GM18868 (cell line): ENCODE data around the gene PROC.
"Not testable (repeated sequence)": the region's sequence is repeated elsewhere in the genome, so short reads cannot be mapped to it uniquely, and the experiment has no call there.

Experiments used
- ATAC-seq: cut with Tn5 transposase; IDR thresholded peaks from one replicate; pipeline ENCODE4 v1.9.1; 2021; ENCODE audit warnings: mild to moderate bottlenecking, moderate library complexity; ENCODE audit not compliant: unreplicated experiment

PROC gene

DNA sequence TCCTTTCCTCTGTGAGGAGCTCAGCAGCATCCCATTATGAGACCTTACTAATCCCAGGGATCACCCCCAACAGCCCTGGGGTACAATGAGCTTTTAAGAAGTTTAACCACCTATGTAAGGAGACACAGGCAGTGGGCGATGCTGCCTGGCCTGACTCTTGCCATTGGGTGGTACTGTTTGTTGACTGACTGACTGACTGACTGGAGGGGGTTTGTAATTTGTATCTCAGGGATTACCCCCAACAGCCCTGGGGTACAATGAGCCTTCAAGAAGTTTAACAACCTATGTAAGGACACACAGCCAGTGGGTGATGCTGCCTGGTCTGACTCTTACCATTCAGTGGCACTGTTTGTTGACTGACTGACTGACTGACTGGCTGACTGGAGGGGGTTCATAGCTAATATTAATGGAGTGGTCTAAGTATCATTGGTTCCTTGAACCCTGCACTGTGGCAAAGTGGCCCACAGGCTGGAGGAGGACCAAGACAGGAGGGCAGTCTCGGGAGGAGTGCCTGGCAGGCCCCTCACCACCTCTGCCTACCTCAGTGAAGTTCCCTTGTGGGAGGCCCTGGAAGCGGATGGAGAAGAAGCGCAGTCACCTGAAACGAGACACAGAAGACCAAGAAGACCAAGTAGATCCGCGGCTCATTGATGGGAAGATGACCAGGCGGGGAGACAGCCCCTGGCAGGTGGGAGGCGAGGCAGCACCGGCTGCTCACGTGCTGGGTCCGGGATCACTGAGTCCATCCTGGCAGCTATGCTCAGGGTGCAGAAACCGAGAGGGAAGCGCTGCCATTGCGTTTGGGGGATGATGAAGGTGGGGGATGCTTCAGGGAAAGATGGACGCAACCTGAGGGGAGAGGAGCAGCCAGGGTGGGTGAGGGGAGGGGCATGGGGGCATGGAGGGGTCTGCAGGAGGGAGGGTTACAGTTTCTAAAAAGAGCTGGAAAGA lies 7.6 kb downstream of the PROC start:
- no peak for ATAC-seq

DNA sequence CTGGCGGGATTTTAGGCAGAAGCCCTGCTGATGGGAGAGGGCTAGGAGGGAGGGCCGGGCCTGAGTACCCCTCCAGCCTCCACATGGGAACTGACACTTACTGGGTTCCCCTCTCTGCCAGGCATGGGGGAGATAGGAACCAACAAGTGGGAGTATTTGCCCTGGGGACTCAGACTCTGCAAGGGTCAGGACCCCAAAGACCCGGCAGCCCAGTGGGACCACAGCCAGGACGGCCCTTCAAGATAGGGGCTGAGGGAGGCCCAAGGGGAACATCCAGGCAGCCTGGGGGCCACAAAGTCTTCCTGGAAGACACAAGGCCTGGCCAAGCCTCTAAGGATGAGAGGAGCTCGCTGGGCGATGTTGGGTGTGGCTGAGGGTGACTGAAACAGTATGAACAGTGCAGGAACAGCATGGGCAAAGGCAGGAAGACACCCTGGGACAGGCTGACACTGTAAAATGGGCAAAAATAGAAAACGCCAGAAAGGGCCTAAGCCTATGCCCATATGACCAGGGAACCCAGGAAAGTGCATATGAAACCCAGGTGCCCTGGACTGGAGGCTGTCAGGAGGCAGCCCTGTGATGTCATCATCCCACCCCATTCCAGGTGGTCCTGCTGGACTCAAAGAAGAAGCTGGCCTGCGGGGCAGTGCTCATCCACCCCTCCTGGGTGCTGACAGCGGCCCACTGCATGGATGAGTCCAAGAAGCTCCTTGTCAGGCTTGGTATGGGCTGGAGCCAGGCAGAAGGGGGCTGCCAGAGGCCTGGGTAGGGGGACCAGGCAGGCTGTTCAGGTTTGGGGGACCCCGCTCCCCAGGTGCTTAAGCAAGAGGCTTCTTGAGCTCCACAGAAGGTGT lies 8.5 kb downstream of the PROC start:
- no peak for ATAC-seq

DNA sequence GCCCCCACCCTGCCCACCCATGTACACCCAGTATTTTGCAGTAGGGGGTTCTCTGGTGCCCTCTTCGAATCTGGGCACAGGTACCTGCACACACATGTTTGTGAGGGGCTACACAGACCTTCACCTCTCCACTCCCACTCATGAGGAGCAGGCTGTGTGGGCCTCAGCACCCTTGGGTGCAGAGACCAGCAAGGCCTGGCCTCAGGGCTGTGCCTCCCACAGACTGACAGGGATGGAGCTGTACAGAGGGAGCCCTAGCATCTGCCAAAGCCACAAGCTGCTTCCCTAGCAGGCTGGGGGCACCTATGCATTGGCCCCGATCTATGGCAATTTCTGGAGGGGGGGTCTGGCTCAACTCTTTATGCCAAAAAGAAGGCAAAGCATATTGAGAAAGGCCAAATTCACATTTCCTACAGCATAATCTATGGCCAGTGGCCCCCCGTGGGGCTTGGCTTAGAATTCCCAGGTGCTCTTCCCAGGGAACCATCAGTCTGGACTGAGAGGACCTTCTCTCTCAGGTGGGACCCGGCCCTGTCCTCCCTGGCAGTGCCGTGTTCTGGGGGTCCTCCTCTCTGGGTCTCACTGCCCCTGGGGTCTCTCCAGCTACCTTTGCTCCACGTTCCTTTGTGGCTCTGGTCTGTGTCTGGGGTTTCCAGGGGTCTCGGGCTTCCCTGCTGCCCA lies 9.3 kb downstream of the PROC start:
- no peak for ATAC-seq

DNA sequence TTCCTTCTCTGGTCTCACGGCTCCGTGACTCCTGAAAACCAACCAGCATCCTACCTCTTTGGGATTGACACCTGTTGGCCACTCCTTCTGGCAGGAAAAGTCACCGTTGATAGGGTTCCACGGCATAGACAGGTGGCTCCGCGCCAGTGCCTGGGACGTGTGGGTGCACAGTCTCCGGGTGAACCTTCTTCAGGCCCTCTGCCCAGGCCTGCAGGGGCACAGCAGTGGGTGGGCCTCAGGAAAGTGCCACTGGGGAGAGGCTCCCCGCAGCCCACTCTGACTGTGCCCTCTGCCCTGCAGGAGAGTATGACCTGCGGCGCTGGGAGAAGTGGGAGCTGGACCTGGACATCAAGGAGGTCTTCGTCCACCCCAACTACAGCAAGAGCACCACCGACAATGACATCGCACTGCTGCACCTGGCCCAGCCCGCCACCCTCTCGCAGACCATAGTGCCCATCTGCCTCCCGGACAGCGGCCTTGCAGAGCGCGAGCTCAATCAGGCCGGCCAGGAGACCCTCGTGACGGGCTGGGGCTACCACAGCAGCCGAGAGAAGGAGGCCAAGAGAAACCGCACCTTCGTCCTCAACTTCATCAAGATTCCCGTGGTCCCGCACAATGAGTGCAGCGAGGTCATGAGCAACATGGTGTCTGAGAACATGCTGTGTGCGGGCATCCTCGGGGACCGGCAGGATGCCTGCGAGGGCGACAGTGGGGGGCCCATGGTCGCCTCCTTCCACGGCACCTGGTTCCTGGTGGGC lies 10.0 kb downstream of the PROC start:
- no peak for ATAC-seq

DNA sequence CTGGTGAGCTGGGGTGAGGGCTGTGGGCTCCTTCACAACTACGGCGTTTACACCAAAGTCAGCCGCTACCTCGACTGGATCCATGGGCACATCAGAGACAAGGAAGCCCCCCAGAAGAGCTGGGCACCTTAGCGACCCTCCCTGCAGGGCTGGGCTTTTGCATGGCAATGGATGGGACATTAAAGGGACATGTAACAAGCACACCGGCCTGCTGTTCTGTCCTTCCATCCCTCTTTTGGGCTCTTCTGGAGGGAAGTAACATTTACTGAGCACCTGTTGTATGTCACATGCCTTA lies 10.5 kb downstream of the PROC start:
- ATAC-seq: no peak

DNA sequence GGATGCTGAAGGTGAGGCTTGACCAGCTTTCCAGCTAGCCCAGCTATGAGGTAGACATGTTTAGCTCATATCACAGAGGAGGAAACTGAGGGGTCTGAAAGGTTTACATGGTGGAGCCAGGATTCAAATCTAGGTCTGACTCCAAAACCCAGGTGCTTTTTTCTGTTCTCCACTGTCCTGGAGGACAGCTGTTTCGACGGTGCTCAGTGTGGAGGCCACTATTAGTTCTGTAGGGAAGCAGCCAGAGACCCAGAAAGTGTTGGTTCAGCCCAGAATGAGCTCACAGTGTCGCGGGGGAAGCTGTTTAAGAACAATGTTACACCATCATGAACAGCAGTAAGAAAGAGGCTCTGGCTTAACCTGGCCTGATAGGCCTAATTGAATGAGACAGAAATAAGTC lies 11.1 kb downstream of the PROC start:
- no peak for ATAC-seq

DNA sequence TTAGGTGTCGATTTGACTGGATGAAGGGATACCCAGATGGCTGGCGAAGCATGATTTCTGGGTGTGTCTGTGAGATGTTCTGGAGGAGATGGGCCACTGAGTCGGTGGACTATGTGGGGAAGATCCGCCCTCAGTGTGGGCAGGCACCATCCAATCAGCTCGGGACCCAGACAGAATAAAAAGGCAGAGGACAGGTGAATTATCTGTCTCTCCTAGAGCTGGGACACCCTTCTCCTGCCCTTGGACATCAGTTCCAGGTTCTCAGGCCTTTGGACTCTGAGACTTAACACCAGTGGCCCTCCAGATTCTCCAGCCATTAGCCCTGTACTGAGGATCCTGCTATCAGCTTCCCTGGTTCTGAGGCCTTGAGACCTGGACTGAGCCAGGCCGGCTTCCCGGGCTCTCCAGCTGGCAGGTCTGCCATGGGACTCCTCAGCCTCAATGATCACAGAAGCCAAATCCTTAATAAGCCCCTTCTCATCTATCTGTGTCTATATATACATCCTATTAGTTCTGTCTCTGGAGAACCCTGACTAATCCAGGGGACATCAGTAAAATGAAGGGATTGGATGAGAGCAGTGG lies 11.7 kb downstream of the PROC start:
- no peak for ATAC-seq

DNA sequence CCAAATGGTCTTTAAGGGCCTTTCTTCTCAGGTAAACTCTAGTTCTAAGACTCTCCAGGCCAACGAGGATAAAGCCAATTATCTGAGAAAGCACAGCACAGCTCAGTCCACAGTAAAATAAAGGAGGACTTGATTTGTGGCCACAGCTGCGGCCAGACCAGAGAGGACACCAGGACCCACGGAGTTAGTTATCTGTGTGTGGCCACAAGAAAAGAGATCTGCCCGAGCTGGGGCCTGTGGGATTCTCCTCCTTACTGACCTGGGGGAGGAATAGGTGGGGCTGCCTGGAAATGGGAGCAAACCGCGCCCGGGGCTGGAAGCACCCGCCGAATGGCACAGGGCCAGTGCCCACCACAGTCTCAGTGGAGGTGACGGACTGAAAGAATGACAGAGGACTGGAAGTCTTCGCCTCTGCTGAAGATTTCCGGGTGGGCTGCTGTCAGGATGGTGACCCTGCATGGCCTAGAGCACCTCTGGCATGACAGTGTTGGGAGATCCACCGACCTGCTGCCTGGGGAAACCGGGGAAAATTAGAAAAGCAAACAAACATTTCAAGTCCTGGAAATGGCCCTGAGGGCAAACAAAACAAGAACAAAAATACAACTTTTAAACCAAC lies 13.3 kb downstream of the PROC start:
- no peak for ATAC-seq

DNA sequence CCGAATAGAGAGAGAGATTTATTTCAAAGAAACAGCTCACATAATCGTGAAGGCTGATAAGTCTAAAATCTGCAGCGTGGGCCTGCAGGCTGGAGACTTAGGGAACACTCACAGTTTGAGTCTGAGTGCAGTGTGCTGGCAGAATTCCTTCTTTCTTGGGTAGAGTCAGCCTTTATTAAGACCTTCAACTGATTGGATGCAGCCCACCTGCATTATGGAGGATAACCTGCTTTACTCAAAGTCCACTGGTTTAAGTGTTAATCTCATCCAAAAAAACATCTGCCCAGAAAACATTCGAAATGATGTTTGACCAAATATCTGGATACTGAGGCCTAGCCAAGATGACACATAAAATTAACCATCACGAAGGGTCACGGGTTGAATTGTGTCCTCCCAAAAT lies 16.3 kb downstream of the PROC start:
- ATAC-seq: no peak

DNA sequence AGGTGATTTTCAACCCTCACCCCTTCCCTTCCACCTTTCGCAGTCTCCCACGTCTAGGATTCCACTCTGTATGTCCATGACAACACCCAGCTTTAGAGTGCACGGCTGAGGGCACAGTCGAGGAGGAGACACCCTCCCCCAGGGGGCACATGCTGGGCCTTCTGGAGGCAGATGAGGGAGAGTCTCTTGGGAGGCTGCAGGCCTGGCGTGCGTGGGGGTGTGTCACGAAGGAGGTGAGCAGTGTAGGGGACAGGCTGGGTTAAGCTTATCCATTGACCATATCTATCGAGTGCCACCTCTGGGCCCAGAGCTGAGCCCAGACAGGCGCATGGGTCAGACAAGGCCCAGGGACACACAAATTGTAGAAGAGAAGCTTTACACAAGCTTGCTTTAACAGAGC lies 18.8 kb downstream of the PROC start:
- no peak for ATAC-seq

DNA sequence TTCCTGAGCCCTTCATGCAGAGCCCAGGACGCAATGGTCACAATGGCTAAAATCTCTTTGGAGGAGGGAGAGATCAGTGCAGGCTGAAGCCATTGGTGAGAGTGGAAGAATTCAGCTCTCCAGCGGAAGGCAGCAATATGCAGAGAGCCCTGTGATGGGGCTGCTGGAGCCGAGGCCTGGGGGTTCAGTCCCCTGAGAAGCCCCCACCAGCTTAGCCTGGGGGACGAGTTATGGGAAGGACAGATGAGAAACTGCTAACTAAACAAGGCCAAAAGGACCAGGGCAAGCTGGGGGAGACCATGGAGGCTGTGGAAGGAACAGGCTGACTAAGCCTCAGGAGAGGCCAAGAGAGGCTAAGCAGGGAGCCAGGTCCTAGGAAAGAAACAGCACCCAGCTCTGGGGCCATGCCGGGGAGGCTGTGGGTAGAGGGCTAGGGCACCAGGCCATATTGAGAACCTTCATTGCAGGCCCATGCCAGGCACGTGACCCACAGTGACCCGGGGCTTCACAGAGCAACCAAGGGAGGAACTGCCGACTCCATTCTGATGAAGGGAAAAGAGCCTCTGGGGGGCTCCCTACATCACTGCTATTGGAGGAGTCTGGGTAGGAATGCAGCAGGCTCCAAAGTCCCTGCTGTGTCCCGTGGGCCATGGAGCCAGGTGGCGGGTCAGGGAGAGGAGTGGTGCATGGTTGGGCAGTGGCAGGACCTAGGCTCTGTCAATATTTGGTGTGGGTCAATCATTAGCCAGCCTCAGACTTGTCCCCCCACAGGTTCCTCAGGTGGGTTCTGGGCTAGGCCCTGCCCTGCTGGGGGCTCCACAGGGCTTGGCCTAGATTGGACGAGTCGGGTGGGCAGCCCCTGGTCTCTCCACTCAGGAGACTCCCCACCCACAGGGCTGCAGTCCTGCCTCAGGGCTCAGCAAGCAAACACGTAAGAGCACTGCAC lies 19.8 kb downstream of the PROC start:
- ATAC-seq: no peak

DNA sequence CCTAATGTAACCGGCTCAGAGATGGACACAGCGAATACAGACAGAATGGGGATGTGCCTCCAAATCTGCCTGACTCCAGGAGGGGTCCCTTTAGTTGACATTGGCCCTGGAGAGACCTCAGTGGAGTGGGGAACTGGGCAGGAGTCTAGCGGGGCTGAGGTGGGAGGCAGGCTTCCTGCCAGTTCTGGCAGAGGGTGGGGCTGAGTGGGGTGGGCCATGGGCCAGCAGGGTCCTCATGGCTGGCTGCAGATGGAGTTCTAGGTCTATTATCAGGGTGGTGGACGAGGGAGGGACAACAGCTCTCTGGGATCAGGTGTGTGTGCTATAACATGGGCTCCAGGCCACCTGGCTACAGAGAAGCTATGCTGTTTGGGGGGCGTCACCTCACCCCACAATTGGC lies 21.1 kb downstream of the PROC start:
- no peak for ATAC-seq

DNA sequence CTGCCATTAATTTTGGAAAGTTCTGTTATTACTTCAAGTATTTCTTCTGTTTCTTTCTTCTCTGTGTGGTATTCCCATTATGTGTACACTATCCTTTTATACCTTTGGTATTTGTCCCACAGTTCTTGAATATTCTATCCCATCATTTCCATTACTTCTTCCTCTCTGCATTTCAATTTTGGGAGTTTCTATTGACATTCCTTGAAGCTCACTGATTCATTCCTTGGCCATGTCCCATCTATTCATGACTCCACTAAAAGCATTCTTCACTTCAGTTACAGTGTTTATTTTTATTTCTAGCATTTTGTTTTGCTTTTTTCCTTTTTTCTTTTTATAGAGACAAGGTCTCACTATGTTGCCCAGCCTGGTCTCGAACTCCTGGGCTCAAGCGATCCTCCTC lies 30.3 kb downstream of the PROC start:
- ATAC-seq: no peak

DNA sequence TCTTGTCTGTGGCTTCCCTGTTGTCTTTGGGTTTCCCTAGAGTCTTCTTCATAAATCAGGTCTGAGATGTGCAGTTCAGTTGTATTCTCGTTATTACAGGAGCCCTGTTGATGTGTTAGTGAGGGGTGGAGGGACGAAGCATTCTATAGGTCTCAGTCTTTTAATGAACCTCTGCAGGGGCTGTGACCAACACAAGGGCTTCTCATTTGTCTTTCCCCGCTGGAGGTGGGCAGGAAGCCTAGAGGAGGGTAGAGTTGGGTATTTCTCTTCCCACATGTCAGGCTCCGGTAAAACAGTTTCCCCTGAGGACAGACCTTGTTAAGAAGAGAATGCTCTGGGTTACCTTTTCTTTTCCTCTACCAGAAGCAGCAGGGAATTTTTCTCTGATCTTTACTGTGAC lies 31.2 kb downstream of the PROC start:
- ATAC-seq: no peak

DNA sequence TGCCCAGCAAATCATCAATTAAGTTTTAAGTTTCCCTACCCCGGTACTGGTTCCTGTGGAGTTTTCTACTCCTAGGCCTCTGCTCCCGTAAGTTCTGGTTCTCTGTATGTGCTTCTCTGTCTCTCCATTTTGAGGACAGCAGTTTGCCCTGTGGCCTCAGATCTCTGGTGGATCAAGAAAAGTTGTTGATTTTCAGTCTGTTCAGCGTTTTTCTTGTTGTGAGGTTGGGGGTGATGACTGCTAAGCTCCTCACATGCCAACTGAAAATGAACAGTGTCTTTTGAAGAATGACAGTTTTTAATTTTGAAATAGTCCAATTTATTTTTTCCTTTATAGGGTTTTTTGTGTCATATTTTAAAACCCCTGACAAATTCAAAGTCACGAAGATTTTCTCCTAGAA lies 31.7 kb downstream of the PROC start:
- no peak for ATAC-seq

DNA sequence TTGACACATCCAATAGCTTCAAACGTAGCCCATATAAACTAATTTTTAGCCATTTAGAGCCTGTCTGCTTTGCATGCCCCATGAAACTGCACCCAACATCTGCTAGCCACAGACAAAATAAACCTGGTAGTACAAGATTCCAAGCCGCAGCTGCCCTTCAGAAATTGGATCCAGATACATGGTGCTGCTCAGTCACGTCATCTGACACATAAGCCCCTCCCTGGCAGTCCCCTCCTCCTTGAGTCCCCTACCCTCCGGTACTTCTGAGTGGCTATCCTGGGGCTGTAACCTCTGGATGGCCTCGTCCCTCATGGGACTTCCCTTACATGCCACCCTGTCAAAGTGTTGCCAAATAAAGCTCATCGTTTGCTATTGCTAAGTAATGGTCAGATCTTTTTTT lies 33.8 kb downstream of the PROC start:
- no peak for ATAC-seq

DNA sequence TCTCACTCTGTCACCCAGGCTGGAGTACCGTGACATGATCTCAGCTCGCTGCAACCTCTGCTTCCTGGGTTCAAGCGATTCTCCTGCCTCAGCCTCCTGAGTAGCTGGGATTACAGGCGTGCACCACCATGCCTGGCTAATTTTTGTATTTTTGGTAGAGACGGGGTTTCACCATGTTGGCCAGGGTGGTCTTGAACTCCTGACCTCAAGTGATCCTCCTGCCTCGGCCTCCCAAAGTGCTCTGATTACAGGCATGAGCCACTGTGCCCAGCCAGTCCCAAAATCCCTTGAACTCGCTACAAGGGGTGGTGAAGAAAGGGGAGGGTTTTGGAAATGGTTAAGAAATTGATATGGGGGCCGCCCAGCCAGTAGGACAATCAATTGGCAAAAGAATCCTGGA lies 34.2 kb downstream of the PROC start:
- not testable (repeated sequence) for ATAC-seq

DNA sequence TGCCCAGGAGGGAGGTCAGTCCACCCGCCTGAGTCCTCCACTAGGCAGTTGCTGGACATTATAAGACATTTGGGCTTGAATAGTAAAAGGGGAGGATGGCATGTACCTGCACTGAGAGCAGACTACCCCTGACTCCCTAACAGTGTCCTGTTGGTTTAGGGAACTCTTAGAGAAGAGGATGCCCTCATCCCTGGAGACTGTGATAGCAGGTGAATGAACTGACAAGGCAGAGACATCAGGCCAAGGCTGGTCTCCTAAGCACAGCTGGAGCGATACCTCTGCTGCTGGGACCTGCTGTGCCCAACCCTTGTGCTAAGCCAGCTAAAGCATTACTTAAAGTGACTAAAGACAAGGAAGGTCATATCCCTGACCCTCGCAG lies 34.8 kb downstream of the PROC start:
- ATAC-seq: no peak
